GM23338 (cell line): Measurements from ENCODE around the gene ADAMTS8. TPM values are rescaled to one million over a fixed set of nuclear protein-coding genes. Genes with fewer than 3 reads are reported as not detected.

Experiments used
- ATAC-seq: fragments of 200-7000 bp; cut with Tn5 transposase; 3 replicates; pipeline ENCODE4 v1.9.1; 2020
- DNase-seq: peaks from one replicate; pipeline ENCODE4 v3.0.0-alpha.2; 2015; ENCODE audit warnings: low spot score
- H2AFZ ChIP-seq: fragments of 200-600 bp; sonication (generic); 2 replicates; pipeline ENCODE4 v1.8.0; 2016; ENCODE audit warnings: antibody characterized with exemption, mild to moderate bottlenecking, moderate library complexity
- H3F3A ChIP-seq: fragments of 200-600 bp; sonication (generic); replicated peaks from 2 replicates; pipeline ENCODE4 v1.8.0; 2017; ENCODE audit warnings: antibody characterized with exemption, mixed run types, low read depth
- H3K27ac ChIP-seq: fragments of 200-600 bp; sonication (generic); 2 replicates; pipeline ENCODE4 v1.6.1; 2016; ENCODE audit warnings: low read depth
- H3K27me3 ChIP-seq: fragments of 200-600 bp; sonication (generic); 2 replicates; pipeline ENCODE4 v1.8.0; 2016; ENCODE audit warnings: mild to moderate bottlenecking, mixed run types, moderate library complexity; ENCODE audit not compliant: insufficient read depth
- H3K36me3 ChIP-seq: fragments of 200-600 bp; sonication (generic); 2 replicates; pipeline ENCODE4 v1.8.0; 2016; ENCODE audit warnings: mild to moderate bottlenecking; ENCODE audit not compliant: insufficient read depth
- H3K4me1 ChIP-seq: fragments of 200-600 bp; sonication (generic); 2 replicates; pipeline ENCODE4 v1.8.0; 2016; ENCODE audit warnings: mild to moderate bottlenecking, moderate library complexity; ENCODE audit not compliant: insufficient read depth
- H3K4me2 ChIP-seq: fragments of 200-600 bp; sonication (generic); 2 replicates; pipeline ENCODE4 v1.7.1; 2017; ENCODE audit warnings: mixed run types
- H3K4me3 ChIP-seq: fragments of 200-600 bp; sonication (generic); 2 replicates; pipeline ENCODE4 v1.6.1; 2016; ENCODE audit warnings: mixed run types
- H3K79me2 ChIP-seq: fragments of 200-600 bp; sonication (generic); replicated peaks from 2 replicates; pipeline ENCODE4 v1.8.0; 2017; ENCODE audit warnings: mild to moderate bottlenecking; ENCODE audit not compliant: insufficient read depth
- H3K9me2 ChIP-seq: fragments of 200-600 bp; sonication (generic); 2 replicates; pipeline ENCODE4 v1.8.0; 2017; ENCODE audit not compliant: insufficient read depth
- H4K20me1 ChIP-seq: fragments of 200-600 bp; sonication (generic); replicated peaks from 2 replicates; pipeline ENCODE4 v1.8.0; 2017; ENCODE audit warnings: mild to moderate bottlenecking; ENCODE audit not compliant: insufficient read depth
- H3K27ac Mint-ChIP-seq: 2 replicates; pipeline ENCODE4 v1.8.0; 2020; ENCODE audit warnings: inconsistent platforms, mild to moderate bottlenecking, moderate library complexity, mixed read lengths
- H3K27me3 Mint-ChIP-seq: 3 replicates; pipeline ENCODE4 v1.8.0; 2022; ENCODE audit warnings: low read depth, mild to moderate bottlenecking, moderate library complexity, mixed read lengths, inconsistent platforms; ENCODE audit not compliant: insufficient read depth, poor library complexity
- H3K36me3 Mint-ChIP-seq: 3 replicates; pipeline ENCODE4 v1.8.0; 2021; ENCODE audit warnings: low read depth, mild to moderate bottlenecking, inconsistent platforms, moderate library complexity, mixed read lengths
- H3K4me1 Mint-ChIP-seq: 3 replicates; pipeline ENCODE4 v1.8.0; 2020; ENCODE audit warnings: mild to moderate bottlenecking, inconsistent platforms, mixed read lengths
- H3K4me3 Mint-ChIP-seq: 3 replicates; pipeline ENCODE4 v1.8.0; 2021; ENCODE audit warnings: moderate library complexity, mild to moderate bottlenecking, inconsistent platforms, mixed read lengths
- H3K9me3 Mint-ChIP-seq: 3 replicates; pipeline ENCODE4 v1.8.0; 2020; ENCODE audit warnings: moderate library complexity, mild to moderate bottlenecking, inconsistent platforms, mixed read lengths
- CREB1 ChIP-seq: fragments of 250-450 bp; sonication (Bioruptor Pico); IDR thresholded peaks from 2 replicates; pipeline ENCODE4 v1.5.0; 2020; ENCODE audit warnings: low read depth, mild to moderate bottlenecking, moderate library complexity
- CTCF ChIP-seq, 2 experiments: fragments of 200-600 bp in 1 of 2; sonication (generic) in 1 of 2; conservative IDR thresholded peaks; 2 replicates each; pipeline versions ENCODE4 v1.5.1 to v1.6.1; 2016 to 2017; ENCODE audit warnings: antibody characterized with exemption in 2 of 2, low read depth in 2 of 2, mild to moderate bottlenecking in 2 of 2, moderate library complexity in 1 of 2
- ETS1 ChIP-seq: IDR thresholded peaks from 2 replicates; pipeline ENCODE4 v1.6.1; 2016; ENCODE audit warnings: antibody characterized with exemption
- EZH2 ChIP-seq: fragments of 200-600 bp; sonication (generic); IDR thresholded peaks from one replicate; pipeline ENCODE4 v1.8.0; 2017; ENCODE audit warnings: antibody characterized with exemption, mild to moderate bottlenecking, low read depth; ENCODE audit not compliant: unreplicated experiment
- EZH2phosphoT487 ChIP-seq: fragments of 200-600 bp; sonication (generic); IDR thresholded peaks from one replicate; pipeline ENCODE4 v1.8.1; 2018; ENCODE audit warnings: antibody characterized with exemption; ENCODE audit not compliant: unreplicated experiment
- JUNB ChIP-seq: IDR thresholded peaks from one replicate; pipeline ENCODE4 v1.6.1; 2016; ENCODE audit warnings: antibody characterized with exemption; ENCODE audit not compliant: unreplicated experiment
- NANOG ChIP-seq: IDR thresholded peaks from 2 replicates; pipeline ENCODE4 v1.6.1; 2016; ENCODE audit warnings: antibody characterized with exemption, borderline replicate concordance
- POLR2AphosphoS5 ChIP-seq: IDR thresholded peaks from 2 replicates; pipeline ENCODE4 v1.6.1; 2016; ENCODE audit warnings: antibody characterized with exemption, low read depth
- REST ChIP-seq: IDR thresholded peaks from one replicate; pipeline ENCODE4 v1.6.1; 2018; ENCODE audit warnings: antibody characterized with exemption; ENCODE audit not compliant: unreplicated experiment
- ZNF114 ChIP-seq: fragments of 250-450 bp; sonication (Bioruptor Pico); IDR thresholded peaks from 2 replicates; pipeline ENCODE4 v1.5.0; 2020; ENCODE audit warnings: mild to moderate bottlenecking, moderate library complexity
- ZNF331 ChIP-seq: fragments of 250-450 bp; sonication (Bioruptor Pico); IDR thresholded peaks from 2 replicates; pipeline ENCODE4 v1.5.0; 2020; ENCODE audit warnings: low read depth, mild to moderate bottlenecking, moderate library complexity
- ZNF462 ChIP-seq: fragments of 250-450 bp; sonication (Bioruptor Pico); IDR thresholded peaks from 2 replicates; pipeline ENCODE4 v1.5.0; 2020; ENCODE audit warnings: mild to moderate bottlenecking, moderate library complexity
- polyA plus RNA-seq: library from polyadenylated mRNA; unstranded; fragments of >200 nt; fragmentation: Nextera tagmentation; extraction: Ambion mirVana; gene quantifications from 2 replicates; pipeline ENCODE4 v1.2.1, GENCODE V29; 2016
- total RNA-seq: library from RNA; depleted of rRNA; stranded (reverse); fragments of >200 nt; shearing (Covaris generic); gene quantifications from 2 replicates; pipeline ENCODE4 v1.2.3, GENCODE V29; 2014

The ADAMTS8 gene
- total and polyA plus RNA-seq, 2 experiments from 2014 or later: 7.5 to 16.2 TPM

- no peak for TF ChIP-seq REST
- TF ChIP-seq ETS1: no peak
- no peak for TF ChIP-seq EZH2
- no peak for TF ChIP-seq ZNF331
- TF ChIP-seq ZNF114 (CRISPR knock-in tag): no peak
- TF ChIP-seq EZH2phosphoT487: no peak
- TF ChIP-seq CTCF (conservative IDR thresholded peaks at IDR 0.05; ENCODE audit: low read depth in 2 of 2): no peak
- TF ChIP-seq NANOG: no peak
- no peak for TF ChIP-seq JUNB
- TF ChIP-seq CREB1 (CRISPR knock-in tag): no peak
Observed at GRCh38 chr11:130459521-130459920, 31.1 kb upstream of the ADAMTS8 start (continued).

- Mint-ChIP-seq H3K27ac (no peak overlapping the region), H3K9me3 (no peaks in the 10 kb centered on the region), H3K27me3 (peaks cover 9% of the 10 kb centered on the region), H3K36me3 (no peaks in the 10 kb centered on the region), H3K4me3 (no peak overlapping the region), H3K4me1 (no peaks in the 10 kb centered on the region; the same call in 2 of the 3 replicates)
- Histone ChIP-seq H3K27me3 (peaks cover 3% of the 10 kb centered on the region), H3K4me2 (no peak overlapping the region), H3F3A (0 out of 2 replicates have a peak, but pooled peaks cover 3% of the 10 kb centered on the region), H3K27ac (no peak overlapping the region), H3K9me2 (no peaks in the 10 kb centered on the region), H3K79me2 (no peaks in the 10 kb centered on the region), H4K20me1 (no peaks in the 10 kb centered on the region), H3K4me3 (no peak overlapping the region), H3K4me1 (no peaks in the 10 kb centered on the region), H2AFZ (no peak overlapping the region), H3K36me3 (no peaks in the 10 kb centered on the region; the same call in 1 of the 2 replicates)
- DNase-seq (no peak), ATAC-seq (no peak)
- no peak for TF ChIP-seq EZH2phosphoT487
- TF ChIP-seq JUNB: no peak
- TF ChIP-seq POLR2AphosphoS5: no peak
- no peak for TF ChIP-seq NANOG
- TF ChIP-seq EZH2: no peak
- TF ChIP-seq ETS1: no peak
- no peak for TF ChIP-seq ZNF462 (CRISPR knock-in tag)
- no peak for TF ChIP-seq ZNF331
Observed at GRCh38 chr11:130458410-130458729, 30.0 kb upstream of the ADAMTS8 start.
